Left lobe of liver (tissue), 2 donors: Measurements from ENCODE around the gene RHOXF2. TPM values are rescaled to one million over a fixed set of nuclear protein-coding genes. Genes with fewer than 3 reads are reported as not detected.
"Not testable (repeated sequence)": the region's sequence is repeated elsewhere in the genome, so short reads cannot be mapped to it uniquely, and the experiment has no call there.

Experiments used
- ATAC-seq: fragments of 200-7000 bp; cut with Tn5 transposase; one replicate; pipeline ENCODE4 v1.9.1; 2020; ENCODE audit warnings: mild to moderate bottlenecking, moderate library complexity
- DNase-seq: peaks from one replicate; pipeline ENCODE4 v3.0.0-alpha.2; 2020; ENCODE audit warnings: low spot score
- total RNA-seq: library from RNA; stranded (reverse); gene quantifications from one replicate; pipeline ENCODE4 v1.2.1, GENCODE V29; 2021
- donor health status: DM: no; HTN: no; CAD: no; lungs with moderate emphysema.
- donor health status: DM: no; HTN: yes; CAD: no.

Gene RHOXF2
- total RNA-seq, 1 donor from 2014 or later, result not detected

DNA sequence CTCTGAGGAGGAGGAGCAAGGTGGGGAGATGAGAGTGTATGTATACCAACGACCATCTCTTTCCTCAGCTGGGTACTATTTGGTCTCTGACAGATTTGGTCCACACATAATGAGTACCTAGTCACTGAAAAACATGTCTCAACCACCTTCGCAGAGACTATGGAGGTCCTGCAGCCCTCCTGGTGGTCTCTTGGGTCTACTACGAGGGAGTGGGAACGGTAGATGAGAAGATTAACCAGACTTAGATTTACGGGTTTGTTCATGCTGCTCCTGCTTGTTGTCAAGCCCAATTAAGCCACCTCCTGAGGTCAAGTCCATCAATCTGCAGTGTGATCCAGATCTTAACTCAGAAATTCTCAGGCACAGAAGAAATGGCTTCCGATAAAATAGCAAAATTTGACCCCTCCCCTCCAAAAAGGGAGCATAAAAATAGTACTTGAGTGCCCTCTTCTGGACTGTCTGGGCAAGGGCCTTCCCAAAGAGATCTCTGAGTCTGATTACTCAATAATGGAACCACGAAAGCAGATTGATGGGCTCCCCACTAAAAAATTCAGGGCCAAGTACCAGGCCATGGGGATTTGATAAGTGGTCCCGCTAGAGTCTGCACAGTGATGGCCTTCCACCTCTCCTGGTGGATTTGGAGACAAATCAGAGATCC, 38.3 kb downstream of the RHOXF2 start:
- peak; percentile 67 for ATAC-seq
- not testable (repeated sequence) for DNase-seq

DNA sequence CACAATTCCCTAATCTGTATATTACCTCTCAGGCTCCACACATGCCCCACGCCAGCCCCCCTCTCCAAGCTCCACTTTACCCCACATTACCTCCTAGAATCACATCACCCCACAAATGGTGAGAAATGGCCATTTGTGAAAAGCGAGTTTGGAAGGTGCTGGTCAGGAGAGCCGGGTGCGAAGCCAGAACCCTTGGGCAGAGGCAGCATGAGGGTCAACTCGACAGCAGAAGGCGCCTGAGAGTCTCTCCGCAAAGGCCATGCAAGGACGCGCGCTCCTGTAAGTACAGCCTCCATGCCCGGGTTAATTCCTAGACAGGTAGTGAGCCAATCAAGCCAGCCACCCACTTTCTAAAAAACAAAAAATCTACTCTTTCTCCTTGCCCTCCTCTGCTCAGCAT, 42.4 kb downstream of the RHOXF2 start:
- no peak for ATAC-seq
- no peak for DNase-seq

DNA sequence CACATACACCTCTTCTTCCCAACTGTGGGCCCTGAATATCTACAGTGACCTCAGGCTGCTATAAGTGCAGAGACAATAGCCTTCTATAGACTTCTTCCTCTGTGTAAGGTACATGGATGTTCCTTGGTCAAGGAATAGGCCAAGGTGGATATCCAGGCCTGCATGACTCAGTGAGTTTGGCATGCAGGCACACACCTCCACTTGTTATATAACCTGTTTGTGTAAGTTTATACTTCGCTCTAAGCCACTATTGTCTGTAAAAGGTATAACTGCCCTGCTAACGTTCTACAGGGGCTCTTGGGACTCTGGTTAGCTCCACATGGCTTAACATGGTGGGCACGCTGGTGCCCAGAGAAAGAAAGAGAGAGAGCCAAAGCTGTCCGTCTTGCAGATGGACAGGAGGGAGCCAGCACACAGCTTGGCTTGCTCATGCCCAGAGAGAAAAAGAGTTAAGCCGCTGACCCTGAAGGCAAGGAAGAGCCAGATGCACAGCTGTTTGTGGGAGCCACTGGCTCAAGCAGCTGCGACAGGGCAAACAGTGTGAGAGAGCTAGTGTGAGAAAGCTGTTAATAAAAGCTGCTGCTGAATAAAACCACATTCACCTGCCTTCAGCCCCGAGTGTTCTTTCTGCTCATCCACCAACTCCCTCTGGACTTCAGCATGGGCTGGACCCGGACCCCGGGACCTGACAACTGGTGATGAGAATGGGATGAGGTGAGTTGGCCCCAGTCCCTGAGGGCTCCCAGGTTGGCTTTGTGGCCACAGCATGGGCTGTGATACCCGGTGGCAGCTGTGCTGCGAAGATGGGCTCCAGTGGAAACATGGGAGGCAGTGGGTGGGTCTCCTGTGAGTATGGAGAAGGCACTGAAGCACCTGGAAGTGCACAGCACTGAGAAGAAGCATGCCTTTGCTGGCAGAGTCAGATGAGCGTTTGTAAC, 47.7 kb downstream of the RHOXF2 start:
- ATAC-seq (no peak), DNase-seq (no peak)

DNA sequence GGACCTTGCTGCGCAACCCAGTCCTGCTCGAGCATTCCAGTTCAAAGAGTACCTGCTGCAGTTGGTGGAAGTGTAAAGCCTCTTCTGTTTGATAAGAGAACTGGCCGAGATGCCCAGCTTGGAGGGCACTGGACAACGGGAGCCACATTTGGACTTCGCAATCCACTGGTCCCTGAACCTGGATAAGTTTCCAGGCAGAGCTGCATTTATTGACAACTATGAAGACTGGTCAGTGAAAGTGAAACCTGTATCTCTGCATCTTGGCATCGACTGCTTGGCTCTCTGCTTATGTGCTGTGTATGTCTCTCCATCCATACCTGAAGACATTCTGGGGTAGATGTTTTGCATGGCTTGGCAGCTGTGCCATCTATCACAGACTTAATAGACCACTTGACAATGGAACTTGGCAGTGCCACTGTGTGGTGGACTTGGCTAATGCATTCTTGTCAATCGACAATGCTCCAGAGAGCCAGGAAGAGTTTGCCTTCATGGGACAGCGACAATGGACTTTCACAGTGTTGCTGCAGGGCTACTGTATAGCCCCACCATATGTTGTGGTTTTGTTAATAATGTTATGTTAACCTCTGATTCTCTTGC, 48.7 kb downstream of the RHOXF2 start:
- DNase-seq (no peak), ATAC-seq (peak; percentile 84)

DNA sequence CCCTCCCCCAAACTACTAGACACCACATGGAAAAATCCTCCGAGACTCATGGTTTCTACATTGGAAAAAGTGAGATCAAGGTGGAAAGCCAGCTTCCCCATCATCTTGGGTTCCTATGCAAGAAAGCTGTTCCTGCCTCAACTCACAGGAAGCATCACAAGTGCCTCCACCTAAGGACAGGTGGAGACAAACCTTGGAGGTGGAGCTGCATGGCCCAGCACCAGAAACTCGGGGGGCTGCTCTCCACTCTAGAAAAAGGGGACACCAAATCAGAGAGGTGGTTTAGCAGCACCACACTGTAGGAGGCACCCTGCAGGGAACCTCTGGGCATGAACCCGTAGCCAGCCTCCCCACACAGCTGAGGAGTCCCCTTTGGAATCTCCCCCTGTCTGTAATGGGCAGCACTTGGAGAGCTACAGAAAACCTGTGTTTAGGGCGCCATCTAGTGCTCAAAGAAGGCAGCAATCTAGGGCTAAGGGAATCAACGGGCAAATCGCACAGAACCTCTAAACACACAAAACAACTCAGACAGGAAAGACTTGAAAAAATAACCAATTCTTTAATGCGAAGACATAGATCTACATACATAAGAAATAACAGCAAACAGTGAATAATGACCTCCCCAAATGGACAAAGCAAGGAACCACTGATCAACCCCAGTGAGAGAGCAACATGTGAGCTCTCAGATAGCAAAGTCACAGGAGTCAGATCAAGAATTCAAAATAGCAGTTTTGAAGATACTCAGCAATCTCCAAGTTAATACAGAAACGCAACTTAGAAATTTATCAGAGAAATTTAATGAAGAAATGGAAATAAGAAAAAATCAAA, 55.2 kb downstream of the RHOXF2 start:
- ATAC-seq (peak; percentile 86), DNase-seq (peak; percentile 44)

Other genes with a start within 250 kb of the RHOXF2 start
- 3.4 TPM for gene NKAP, start 214.9 kb upstream of the RHOXF2 start, total RNA-seq
- gene RHOXF2B, start 80.9 kb upstream of the RHOXF2 start, total RNA-seq, result 0.10 TPM
- gene RHOXF1, start 42.7 kb upstream of the RHOXF2 start, total RNA-seq, result not detected
- 7.8 TPM for gene ZBTB33, start 92.2 kb downstream of the RHOXF2 start, total RNA-seq
- gene TMEM255A, start 152.8 kb downstream of the RHOXF2 start, total RNA-seq, result 0.05 TPM
- not detected for gene ATP1B4, start 203.5 kb downstream of the RHOXF2 start, total RNA-seq